ENCODE measurements around the gene PHF23. TPM values are rescaled to one million over a fixed set of nuclear protein-coding genes. Genes with fewer than 3 reads are reported as not detected.
A peak's percentile ranks its signal among the peaks of the same experiment; 100 is the strongest.

PHF23 gene
- total and polyA plus RNA-seq, 10 donors = 27.4 to 50.4 (median 37.7) TPM

GRCh38 chr17:7204336-7204735, 34.9 kb downstream of the PHF23 start:
- intact Hi-C loops (cut with DNase I; ENCODE audit: low total_unique reads) = no loop called here
- Histone ChIP-seq H3K9me3 (no peaks in the 10 kb centered on the region), H3K27me3 (replicated peaks in 1 of 7) (no peaks in the 10 kb centered on the region), H3K27ac (peak overlapping the region in 7 of 8 donors; percentile 55 to 89 (median 81)), H3K4me3 (peak overlapping the region in 4 of 8 donors; percentile 44 to 72 (median 46)), H3K36me3 (peaks cover 0 to 43% (median 12%) of the 10 kb centered on the region in 6 donors), H3K4me1 (peaks cover 0 to 56% (median 28%) of the 10 kb centered on the region in 6 donors)
- 79 to 84% (median 82%) methylated on average over 15 of the region's 15 CpGs for WGBS, 5 donors
- peak; percentile 82 for DNase-seq
- TF ChIP-seq CTCF (IDR thresholded peaks at IDR 0.05 in 8 of 11, conservative IDR thresholded peaks at IDR 0.05 in 3 of 11) = no peak
- no peak for TF ChIP-seq POLR2AphosphoS5 (IDR thresholded peaks at IDR 0.05)
- TF ChIP-seq POLR2A (IDR thresholded peaks at IDR 0.05) = no peak

GRCh38 chr17:7203391-7203790, 35.9 kb downstream of the PHF23 start:
- intact Hi-C loops (cut with DNase I; ENCODE audit: low total_unique reads) = no loop called here
- H3K9me3 ChIP-seq = no peaks in the 10 kb centered on the region
- H3K27ac ChIP-seq = no peak overlapping the region
- no peaks in the 10 kb centered on the region for H3K27me3 ChIP-seq (replicated peaks in 1 of 7)
- TF ChIP-seq POLR2A (IDR thresholded peaks at IDR 0.05) = no peak
- peak in 1 of 3 donors; percentile 9 for TF ChIP-seq POLR2AphosphoS5 (IDR thresholded peaks at IDR 0.05)
- H3K4me1 ChIP-seq = peaks cover 0 to 48% (median 28%) of the 10 kb centered on the region in 6 donors
- 78 to 96% (median 86%) methylated on average over 12 to 16 of the region's 16 CpGs for WGBS, 5 donors
- H3K4me3 ChIP-seq = no peak overlapping the region
- peaks cover 0 to 48% (median 12%) of the 10 kb centered on the region in 6 donors for H3K36me3 ChIP-seq
- peak; percentile 75 for DNase-seq

GRCh38 chr17:7196651-7197401, 42.4 kb downstream of the PHF23 start:
- TF ChIP-seq POLR2A (IDR thresholded peaks at IDR 0.05) = no peak
- TF ChIP-seq POLR2AphosphoS5 (IDR thresholded peaks at IDR 0.05) = no peak
- Histone ChIP-seq H3K4me3 (no peak overlapping the region), H3K27ac (no peak overlapping the region), H3K27me3 (replicated peaks in 1 of 7) (no peaks in the 10 kb centered on the region), H3K9me3 (no peaks in the 10 kb centered on the region), H3K4me1 (peaks cover 0 to 7% (median 0%) of the 10 kb centered on the region in 6 donors), H3K36me3 (peaks cover 0 to 89% (median 29%) of the 10 kb centered on the region in 6 donors)
- intact Hi-C loops (cut with DNase I; ENCODE audit: low total_unique reads) = no loop called here
- no peak for DNase-seq
- WGBS, 5 donors = 88 to 93% (median 92%) methylated on average over 22 of the region's 22 CpGs

GRCh38 chr17:7195971-7196370, 43.3 kb downstream of the PHF23 start:
- no peaks in the 10 kb centered on the region for H3K27me3 ChIP-seq (replicated peaks in 1 of 7)
- TF ChIP-seq POLR2AphosphoS5 (IDR thresholded peaks at IDR 0.05) (no peak), CTCF (IDR thresholded peaks at IDR 0.05 in 8 of 11, conservative IDR thresholded peaks at IDR 0.05 in 3 of 11) (no peak), POLR2A (IDR thresholded peaks at IDR 0.05) (no peak)
- no peaks in the 10 kb centered on the region for H3K9me3 ChIP-seq
- 88 to 99% (median 94%) methylated on average over 10 to 12 of the region's 12 CpGs for WGBS, 5 donors
- H3K4me1 ChIP-seq = peaks cover 0 to 8% (median 0%) of the 10 kb centered on the region in 6 donors
- no peak for DNase-seq
- intact Hi-C loops (cut with DNase I; ENCODE audit: low total_unique reads) = no loop called here
- H3K36me3 ChIP-seq = peaks cover 0 to 89% (median 29%) of the 10 kb centered on the region in 6 donors
- no peak overlapping the region for H3K27ac ChIP-seq
- no peak overlapping the region for H3K4me3 ChIP-seq

GRCh38 chr17:7192271-7192937, 46.9 kb downstream of the PHF23 start:
- no peak for DNase-seq
- no peaks in the 10 kb centered on the region for H3K9me3 ChIP-seq
- H3K36me3 ChIP-seq = peaks cover 0 to 75% (median 29%) of the 10 kb centered on the region in 6 donors
- peaks cover 0 to 8% (median 0%) of the 10 kb centered on the region in 6 donors for H3K4me1 ChIP-seq
- 60 to 84% (median 74%) methylated on average over 12 of the region's 12 CpGs for WGBS, 5 donors
- intact Hi-C loops (cut with DNase I; ENCODE audit: low total_unique reads) = no loop called here
- no peak overlapping the region for H3K4me3 ChIP-seq
- no peak overlapping the region for H3K27ac ChIP-seq
- TF ChIP-seq CTCF (IDR thresholded peaks at IDR 0.05 in 8 of 11, conservative IDR thresholded peaks at IDR 0.05 in 3 of 11) = no peak
- no peak for TF ChIP-seq POLR2AphosphoS5 (IDR thresholded peaks at IDR 0.05)
- TF ChIP-seq POLR2A (IDR thresholded peaks at IDR 0.05) = no peak
- H3K27me3 ChIP-seq (replicated peaks in 1 of 7) = no peaks in the 10 kb centered on the region
